Stomach (tissue), 4 donors: ENCODE data around the gene ENSA.

ENCODE experiments used
- CTCF ChIP-seq, 7 experiments: fragments of 450-650 bp in 4 of 7; fragments of 200-600 bp in 3 of 7; sonication (generic) in 3 of 7; IDR thresholded peaks; one replicate each; pipeline ENCODE4 v1.5.1; 2016 to 2019; ENCODE audit warnings: antibody characterized with exemption in 7 of 7, control low read depth in 2 of 7, mild to moderate bottlenecking in 1 of 7
- EP300 ChIP-seq: sonication (generic); formaldehyde crosslinking; IDR thresholded peaks from one replicate; pipeline ENCODE4 v1.6.1; 2017; ENCODE audit warnings: antibody characterized with exemption
- POLR2A ChIP-seq, 4 donors: fragments of 450-650 bp; IDR thresholded peaks; one replicate each; pipeline ENCODE4 v1.6.1; 2016; ENCODE audit warnings: antibody characterized with exemption in 4 of 4, control low read depth in 2 of 4, mild to moderate bottlenecking in 1 of 4, moderate library complexity in 1 of 4

- TF ChIP-seq CTCF (IDR thresholded peaks at IDR 0.05) (no peak), EP300 (no peak), POLR2A (IDR thresholded peaks at IDR 0.05) (no peak)
Observed at GRCh38 chr1:150663321-150663720, 33.9 kb upstream of the ENSA start.
